ENCODE data around the gene TIGD2. TPM values are rescaled to one million over a fixed set of nuclear protein-coding genes. Genes with fewer than 3 reads are reported as not detected.

Gene TIGD2
- total and polyA plus RNA-seq, 9 of the 15 experiments (the other 6 are each of a cell fraction or from before 2014, with no cell fraction given): 3.6 to 15.0 (median 9.8) TPM

DNA sequence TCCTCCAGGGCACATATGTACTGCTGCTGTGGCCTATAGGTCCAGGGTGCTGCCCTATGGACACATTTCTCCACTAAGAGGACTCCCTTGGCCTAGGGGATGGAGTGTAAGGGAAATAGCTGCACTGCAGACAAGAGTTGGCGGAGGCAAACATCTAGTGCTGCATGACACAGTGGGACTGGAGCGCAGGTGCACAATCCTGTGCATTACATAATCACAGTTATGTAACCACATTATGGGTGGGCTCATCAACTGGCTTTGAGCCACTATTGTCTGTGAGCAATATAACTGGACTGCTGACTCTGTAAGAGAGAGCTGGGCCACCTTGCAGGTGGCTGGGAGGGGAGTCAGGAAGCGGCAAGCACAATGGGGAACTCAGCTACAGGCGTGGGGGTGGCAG lies 3.2 kb upstream of the TIGD2 start (continued):
- 0 out of 2 replicates have a peak, but pooled peaks have one; percentile 19 for TF ChIP-seq CEBPG (CRISPR knock-in tag; IDR thresholded peaks at IDR 0.05)
- no peak for TF ChIP-seq CEBPG (tag; conservative IDR thresholded peaks at IDR 0.05 in 1 of 2, IDR thresholded peaks at IDR 0.05 in 1 of 2)
- TF ChIP-seq ZFP36 (IDR thresholded peaks at IDR 0.05; ENCODE audit: low read depth, low read length, partially characterized antibody): peak; percentile 17
- TF ChIP-seq, protein P1, sequence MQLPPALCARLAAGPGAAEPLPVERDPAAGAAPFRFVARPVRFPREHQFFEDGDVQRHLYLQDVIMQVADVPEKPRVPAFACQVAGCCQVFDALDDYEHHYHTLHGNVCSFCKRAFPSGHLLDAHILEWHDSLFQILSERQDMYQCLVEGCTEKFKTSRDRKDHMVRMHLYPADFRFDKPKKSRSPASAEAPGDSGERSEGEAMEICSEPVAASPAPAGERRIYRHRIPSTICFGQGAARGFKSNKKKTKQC (CRISPR knock-in tag; IDR thresholded peaks at IDR 0.05): no peak
- TF ChIP-seq, protein P2, sequence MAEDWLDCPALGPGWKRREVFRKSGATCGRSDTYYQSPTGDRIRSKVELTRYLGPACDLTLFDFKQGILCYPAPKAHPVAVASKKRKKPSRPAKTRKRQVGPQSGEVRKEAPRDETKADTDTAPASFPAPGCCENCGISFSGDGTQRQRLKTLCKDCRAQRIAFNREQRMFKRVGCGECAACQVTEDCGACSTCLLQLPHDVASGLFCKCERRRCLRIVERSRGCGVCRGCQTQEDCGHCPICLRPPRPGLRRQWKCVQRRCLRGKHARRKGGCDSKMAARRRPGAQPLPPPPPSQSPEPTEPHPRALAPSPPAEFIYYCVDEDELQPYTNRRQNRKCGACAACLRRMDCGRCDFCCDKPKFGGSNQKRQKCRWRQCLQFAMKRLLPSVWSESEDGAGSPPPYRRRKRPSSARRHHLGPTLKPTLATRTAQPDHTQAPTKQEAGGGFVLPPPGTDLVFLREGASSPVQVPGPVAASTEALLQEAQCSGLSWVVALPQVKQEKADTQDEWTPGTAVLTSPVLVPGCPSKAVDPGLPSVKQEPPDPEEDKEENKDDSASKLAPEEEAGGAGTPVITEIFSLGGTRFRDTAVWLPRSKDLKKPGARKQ (CRISPR knock-in tag; IDR thresholded peaks at IDR 0.05): no peak
- TF ChIP-seq, protein P3, sequence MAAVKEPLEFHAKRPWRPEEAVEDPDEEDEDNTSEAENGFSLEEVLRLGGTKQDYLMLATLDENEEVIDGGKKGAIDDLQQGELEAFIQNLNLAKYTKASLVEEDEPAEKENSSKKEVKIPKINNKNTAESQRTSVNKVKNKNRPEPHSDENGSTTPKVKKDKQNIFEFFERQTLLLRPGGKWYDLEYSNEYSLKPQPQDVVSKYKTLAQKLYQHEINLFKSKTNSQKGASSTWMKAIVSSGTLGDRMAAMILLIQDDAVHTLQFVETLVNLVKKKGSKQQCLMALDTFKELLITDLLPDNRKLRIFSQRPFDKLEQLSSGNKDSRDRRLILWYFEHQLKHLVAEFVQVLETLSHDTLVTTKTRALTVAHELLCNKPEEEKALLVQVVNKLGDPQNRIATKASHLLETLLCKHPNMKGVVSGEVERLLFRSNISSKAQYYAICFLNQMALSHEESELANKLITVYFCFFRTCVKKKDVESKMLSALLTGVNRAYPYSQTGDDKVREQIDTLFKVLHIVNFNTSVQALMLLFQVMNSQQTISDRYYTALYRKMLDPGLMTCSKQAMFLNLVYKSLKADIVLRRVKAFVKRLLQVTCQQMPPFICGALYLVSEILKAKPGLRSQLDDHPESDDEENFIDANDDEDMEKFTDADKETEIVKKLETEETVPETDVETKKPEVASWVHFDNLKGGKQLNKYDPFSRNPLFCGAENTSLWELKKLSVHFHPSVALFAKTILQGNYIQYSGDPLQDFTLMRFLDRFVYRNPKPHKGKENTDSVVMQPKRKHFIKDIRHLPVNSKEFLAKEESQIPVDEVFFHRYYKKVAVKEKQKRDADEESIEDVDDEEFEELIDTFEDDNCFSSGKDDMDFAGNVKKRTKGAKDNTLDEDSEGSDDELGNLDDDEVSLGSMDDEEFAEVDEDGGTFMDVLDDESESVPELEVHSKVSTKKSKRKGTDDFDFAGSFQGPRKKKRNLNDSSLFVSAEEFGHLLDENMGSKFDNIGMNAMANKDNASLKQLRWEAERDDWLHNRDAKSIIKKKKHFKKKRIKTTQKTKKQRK (IDR thresholded peaks at IDR 0.05; ENCODE audit: borderline replicate concordance, low read depth, low read length): 0 out of 2 replicates have a peak, but pooled peaks have one; percentile 48
- no peak for TF ChIP-seq HDGF (IDR thresholded peaks at IDR 0.05)
- peak; percentile 67; the same call in 1 of the 2 replicates for TF ChIP-seq CBX5 (IDR thresholded peaks at IDR 0.05; ENCODE audit: borderline replicate concordance, low read depth)
- no peak for TF ChIP-seq SAP30 (IDR thresholded peaks at IDR 0.05; ENCODE audit: borderline replicate concordance, insufficient read depth, low read depth, low read length, poor library complexity, severe bottlenecking)
